ENCODE results near the gene NKTR.
"Not testable (repeated sequence)": the region's sequence is repeated elsewhere in the genome, so short reads cannot be mapped to it uniquely, and the experiment has no call there.

GRCh38 chr3:42597098-42597497, 3.4 kb upstream of the NKTR start:
- TF ChIP-seq POLR2AphosphoS5, CTCF, POLR2A, EP300 (IDR thresholded peaks at IDR 0.05): not testable (repeated sequence)

Measured in upper lobe of left lung (tissue), 4 donors.